ENCODE results near the gene MBNL2. TPM values are rescaled to one million over a fixed set of nuclear protein-coding genes. Genes with fewer than 3 reads are reported as not detected.
A peak's percentile ranks its signal among the peaks of the same experiment; 100 is the strongest.

The MBNL2 gene
- total and polyA plus RNA-seq, 2 of the 13 experiments (the other 11 are each of a cell fraction or from before 2014, with no cell fraction given): 30.8 to 59.0 TPM

GRCh38 chr13:97221989-97222700, at the start of gene MBNL2 (continued):
- TF ChIP-seq PBX2 (CRISPR knock-in tag; IDR thresholded peaks at IDR 0.05) (peak; percentile 79), SPEN (CRISPR knock-in tag; IDR thresholded peaks at IDR 0.05; ENCODE audit: low read depth) (peak; percentile 24; the same call in 1 of the 2 replicates), XBP1 (CRISPR knock-in tag; IDR thresholded peaks at IDR 0.05) (no peak), TSC22D2 (CRISPR knock-in tag; IDR thresholded peaks at IDR 0.05; ENCODE audit: borderline replicate concordance) (peak; percentile 60; the same call in 1 of the 2 replicates), UBTF (CRISPR knock-in tag; IDR thresholded peaks at IDR 0.05) (0 out of 2 replicates have a peak, but pooled peaks have one; percentile 33), ZNF205 (CRISPR knock-in tag; IDR thresholded peaks at IDR 0.05) (no peak), SALL1 (CRISPR knock-in tag; IDR thresholded peaks at IDR 0.05) (peak; percentile 72), DR1 (CRISPR knock-in tag; IDR thresholded peaks at IDR 0.05) (0 out of 2 replicates have a peak, but pooled peaks have one; percentile 46), TCF12 (IDR thresholded peaks at IDR 0.05) (no peak), TCF12 (CRISPR knock-in tag; IDR thresholded peaks at IDR 0.05) (no peak; the same call in 1 of the 2 replicates), SNAPC2 (CRISPR knock-in tag; IDR thresholded peaks at IDR 0.05) (0 out of 2 replicates have a peak, but pooled peaks have one; percentile 33), MTA3 (CRISPR knock-in tag; IDR thresholded peaks at IDR 0.05) (no peak), GATAD2A (CRISPR knock-in tag; IDR thresholded peaks at IDR 0.05) (peak; percentile 27; the same call in 1 of the 2 replicates), ZKSCAN5 (CRISPR knock-in tag; IDR thresholded peaks at IDR 0.05) (no peak), RFX5 (IDR thresholded peaks at IDR 0.05; ENCODE audit: low read depth, low read length) (peak; percentile 85), MTA1 (CRISPR knock-in tag; IDR thresholded peaks at IDR 0.05; ENCODE audit: borderline replicate concordance) (no peak), MAF1 (CRISPR knock-in tag; IDR thresholded peaks at IDR 0.05; ENCODE audit: borderline replicate concordance) (no peak), E2F2 (CRISPR knock-in tag; IDR thresholded peaks at IDR 0.05; ENCODE audit: borderline replicate concordance) (no peak), THYN1 (CRISPR knock-in tag; IDR thresholded peaks at IDR 0.05; ENCODE audit: borderline replicate concordance, low read depth) (no peak), KLF16 (CRISPR knock-in tag; IDR thresholded peaks at IDR 0.05) (peak in 1 of 2 experiments; percentile 77; a peak in 1 of 4 replicates), TEAD3 (CRISPR knock-in tag; optimal IDR thresholded peaks at IDR 0.05; ENCODE audit: borderline replicate concordance) (peak; percentile 30), U2AF1 (optimal IDR thresholded peaks at IDR 0.05; ENCODE audit: low read depth, low read length) (no peak), ZNF382 (CRISPR knock-in tag; IDR thresholded peaks at IDR 0.05; ENCODE audit: borderline replicate concordance) (no peak), NR0B2 (CRISPR knock-in tag; IDR thresholded peaks at IDR 0.05) (no peak), NCOA2 (CRISPR knock-in tag; IDR thresholded peaks at IDR 0.05) (no peak), RARA (CRISPR knock-in tag; IDR thresholded peaks at IDR 0.05) (peak; percentile 43; the same call in 1 of the 2 replicates), ZNF878 (CRISPR knock-in tag; IDR thresholded peaks at IDR 0.05) (peak; percentile 19; the same call in 1 of the 2 replicates)
